Stimulated activated CD4-positive, alpha-beta T cell treated with anti-CD3 and anti-CD28 coated beads, Interleukin-1b, Interleukin-23, amount 100 ng/mL, for 24 hours (primary cell): ENCODE data around the gene SOCS4.
"Not testable (repeated sequence)": the region's sequence is repeated elsewhere in the genome, so short reads cannot be mapped to it uniquely, and the experiment has no call there.

ENCODE experiments used
- DNase-seq, 4 experiments: peaks; one replicate each; pipeline ENCODE4 v3.0.0-alpha.2; 2020; ENCODE audit warnings: low read depth in 4 of 4, low spot score in 1 of 4

SOCS4 gene

GRCh38 chr14:55051423-55052268 is 24.6 kb downstream of the SOCS4 start, which contains the start of gene MAPK1IP1L:
Gene MAPK1IP1L, plus strand, starts transcription at chr14:55051647. Its CDS starts 10,037 bp downstream, at chr14:55061684.
- peak; percentile 67 to 84 (median 82) for DNase-seq

DNA sequence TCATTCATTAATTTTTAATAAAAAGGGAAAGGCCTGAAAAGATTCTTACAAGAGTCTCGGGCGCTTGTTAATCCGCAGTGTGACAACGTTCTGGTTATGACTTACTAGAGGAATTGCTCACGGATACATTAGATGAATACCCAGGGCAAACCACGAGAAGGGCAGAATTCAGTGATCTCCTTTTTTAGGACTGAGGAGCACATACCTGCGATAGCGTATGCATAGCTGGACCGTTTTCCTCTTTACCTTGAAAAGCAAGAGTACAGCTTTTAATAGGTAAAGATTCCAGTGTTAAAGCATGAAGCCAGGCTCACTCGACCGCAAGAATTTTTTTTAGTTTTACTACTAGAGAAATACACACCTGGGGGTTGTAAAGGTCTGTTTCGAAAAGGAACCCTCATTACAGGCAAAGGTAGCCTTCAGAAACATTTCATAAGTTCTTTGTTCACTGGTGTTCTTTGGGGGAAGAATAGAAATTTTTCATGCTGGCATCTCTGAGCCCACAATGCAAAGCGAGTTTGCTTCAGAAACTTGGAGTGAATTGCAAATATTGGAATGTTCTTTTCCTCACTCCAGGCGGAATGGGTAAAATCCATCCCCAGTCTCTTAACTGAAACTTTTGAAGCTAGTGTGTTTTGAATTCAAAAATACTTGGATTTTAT is 25.4 kb downstream of the SOCS4 start:
- no peak for DNase-seq

DNA sequence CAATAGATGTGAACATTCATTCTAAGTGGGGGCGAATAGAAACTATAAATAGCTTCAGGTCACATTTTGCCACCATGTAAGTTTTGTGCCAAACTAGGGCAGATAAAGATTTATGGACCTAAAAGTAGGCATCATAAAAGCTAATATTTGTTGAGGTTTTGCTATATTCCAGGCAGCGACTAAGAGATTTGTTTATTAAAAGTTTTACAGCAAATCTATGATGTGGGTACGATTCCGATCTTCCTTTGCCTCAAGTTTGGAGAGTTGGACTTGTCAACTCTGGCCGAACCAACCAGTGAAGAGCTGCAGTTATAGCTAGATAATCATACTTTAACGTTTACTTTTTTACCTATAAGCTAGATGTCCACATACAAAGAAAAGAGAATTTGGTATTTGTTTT is 26.0 kb downstream of the SOCS4 start:
- no peak for DNase-seq

GRCh38 chr14:55053500-55053899 is 26.5 kb downstream of the SOCS4 start:
- no peak for DNase-seq

GRCh38 chr14:55054098-55054497 is 27.1 kb downstream of the SOCS4 start:
- DNase-seq: no peak

GRCh38 chr14:55057919-55058318 is 30.9 kb downstream of the SOCS4 start:
- no peak for DNase-seq

- no peak for DNase-seq
Observed at GRCh38 chr14:55059333-55059732, 32.3 kb downstream of the SOCS4 start.

DNA sequence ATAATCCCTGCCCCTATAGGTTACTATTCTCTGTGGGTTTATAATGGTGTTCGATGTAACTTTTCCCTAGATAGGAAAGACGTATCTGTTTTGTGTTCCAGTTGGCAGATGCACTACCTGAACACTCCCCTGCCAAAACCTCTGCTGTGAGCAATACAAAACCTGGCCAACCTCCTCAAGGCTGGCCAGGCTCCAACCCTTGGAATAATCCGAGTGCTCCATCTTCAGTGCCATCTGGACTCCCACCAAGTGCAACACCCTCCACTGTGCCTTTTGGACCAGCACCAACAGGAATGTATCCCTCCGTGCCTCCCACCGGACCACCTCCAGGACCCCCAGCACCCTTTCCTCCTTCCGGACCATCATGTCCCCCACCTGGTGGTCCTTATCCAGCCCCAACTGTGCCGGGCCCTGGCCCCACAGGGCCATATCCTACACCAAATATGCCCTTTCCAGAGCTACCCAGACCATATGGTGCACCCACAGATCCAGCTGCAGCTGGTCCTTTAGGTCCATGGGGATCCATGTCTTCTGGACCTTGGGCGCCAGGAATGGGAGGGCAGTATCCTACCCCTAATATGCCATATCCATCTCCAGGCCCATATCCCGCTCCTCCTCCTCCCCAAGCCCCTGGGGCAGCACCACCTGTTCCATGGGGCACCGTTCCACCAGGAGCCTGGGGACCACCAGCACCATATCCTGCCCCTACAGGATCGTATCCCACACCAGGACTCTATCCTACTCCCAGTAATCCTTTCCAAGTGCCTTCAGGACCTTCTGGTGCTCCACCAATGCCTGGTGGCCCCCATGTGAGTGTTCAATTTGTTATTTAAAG is 35.7 kb downstream of the SOCS4 start:
- no peak for DNase-seq

- not testable (repeated sequence) for DNase-seq
Observed at GRCh38 chr14:55064896-55065295, 37.9 kb downstream of the SOCS4 start.

DNA sequence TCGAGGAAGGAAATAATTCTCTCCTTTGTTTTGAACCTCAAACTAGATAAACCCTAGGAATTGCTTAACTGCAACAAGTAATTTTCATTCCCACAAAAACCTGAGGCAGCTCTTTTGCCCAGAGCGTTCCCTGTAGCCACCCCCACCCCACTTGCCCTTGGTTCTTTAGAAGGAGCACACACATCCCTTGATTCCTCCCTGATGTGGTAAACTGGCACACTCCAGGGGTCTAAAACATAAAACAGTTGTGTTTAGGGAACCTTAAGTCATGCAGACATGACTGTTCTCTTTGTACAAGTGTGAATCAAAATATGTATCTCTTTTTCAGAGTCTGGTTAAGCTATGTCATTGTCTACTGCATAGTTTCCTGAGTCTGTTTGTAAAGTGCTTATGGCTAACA is 38.4 kb downstream of the SOCS4 start:
- no peak for DNase-seq

GRCh38 chr14:55066223-55066622 is 39.2 kb downstream of the SOCS4 start:
- no peak for DNase-seq

GRCh38 chr14:55070981-55071411 is 44.0 kb downstream of the SOCS4 start:
- no peak for DNase-seq

DNA sequence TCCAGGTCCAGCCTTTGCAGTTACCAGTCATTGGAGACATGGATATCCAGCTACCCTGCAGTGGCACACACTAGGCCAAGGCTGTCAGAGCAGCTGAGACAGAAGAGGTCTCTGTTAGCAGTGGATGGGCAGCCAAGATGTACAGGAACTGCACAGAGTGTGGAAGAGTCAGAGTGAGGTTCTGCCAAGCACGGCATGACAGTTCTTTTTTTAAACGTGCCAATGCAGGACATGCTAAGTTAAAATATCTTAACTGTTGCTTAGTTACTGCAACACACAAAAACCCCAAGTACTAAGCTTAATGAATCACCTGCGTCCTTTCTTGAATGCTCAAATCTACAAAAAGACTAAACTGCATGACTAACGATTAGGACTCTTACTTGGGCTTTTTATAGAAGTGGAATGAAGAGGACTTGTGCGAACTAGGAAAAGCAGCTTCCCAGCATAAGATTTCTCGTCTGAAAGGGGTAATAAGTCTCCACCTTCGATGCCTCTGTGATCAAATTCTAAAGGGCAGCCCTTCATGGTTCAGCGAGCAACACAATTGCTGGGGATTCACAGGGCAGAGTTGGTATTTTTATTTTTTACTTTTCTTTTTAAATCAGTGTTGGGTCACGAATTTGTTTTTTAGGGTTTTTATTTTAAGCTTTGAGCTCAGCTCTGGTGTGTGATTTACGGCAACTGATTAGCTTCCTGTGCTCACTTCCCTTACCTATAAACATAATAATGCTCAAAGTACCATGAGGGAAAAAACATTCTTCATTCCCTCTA is 45.0 kb downstream of the SOCS4 start:
- no peak for DNase-seq

DNA sequence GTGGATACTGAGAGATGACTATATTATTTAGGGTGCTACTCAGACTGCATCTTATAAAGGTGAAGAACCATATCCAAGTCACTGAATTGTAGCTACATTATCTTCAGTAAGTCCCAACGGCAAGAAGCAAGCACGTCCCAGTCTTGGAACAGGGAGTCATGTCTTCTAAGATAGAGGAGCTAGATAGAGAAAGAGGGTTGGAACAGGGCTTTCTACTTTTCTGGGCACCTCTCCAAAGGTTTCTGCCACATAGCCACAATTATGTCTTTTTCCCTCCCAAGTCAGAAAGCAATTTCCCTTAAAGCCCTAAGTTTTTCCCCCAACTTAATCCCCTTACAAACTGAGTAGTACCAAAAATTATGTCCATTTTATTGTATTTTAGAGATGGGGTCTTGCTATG is 46.8 kb downstream of the SOCS4 start:
- DNase-seq: no peak

- no peak for DNase-seq
Observed at GRCh38 chr14:55074662-55075061, 47.6 kb downstream of the SOCS4 start.

DNA sequence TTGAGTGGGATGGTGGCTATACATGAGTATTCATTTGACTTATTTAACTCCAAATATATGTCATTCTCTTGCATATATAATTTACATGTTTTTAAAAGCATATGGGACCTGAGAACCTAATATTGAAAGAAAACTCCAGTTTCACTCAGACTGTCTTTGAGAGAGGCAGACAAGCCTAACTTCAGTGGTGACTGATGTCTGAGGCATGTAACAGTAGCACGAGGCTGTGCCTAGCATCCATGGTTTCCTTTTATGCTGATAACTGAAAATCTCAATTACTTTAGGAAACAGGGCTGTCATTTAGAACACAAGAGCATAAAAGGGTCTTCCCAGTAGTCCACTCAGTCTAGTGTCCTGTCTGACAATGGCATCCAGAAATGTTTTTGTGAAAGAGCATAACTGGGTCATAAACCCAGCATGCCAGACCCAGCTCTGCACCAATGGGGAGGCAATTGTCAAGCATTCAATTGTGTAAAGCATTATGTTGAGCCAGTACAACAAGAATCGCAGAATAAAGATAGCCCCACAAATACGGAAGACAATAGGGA is 48.7 kb downstream of the SOCS4 start:
- no peak for DNase-seq

- DNase-seq: no peak
Observed at GRCh38 chr14:55077170-55078151, 50.4 kb downstream of the SOCS4 start.

DNA sequence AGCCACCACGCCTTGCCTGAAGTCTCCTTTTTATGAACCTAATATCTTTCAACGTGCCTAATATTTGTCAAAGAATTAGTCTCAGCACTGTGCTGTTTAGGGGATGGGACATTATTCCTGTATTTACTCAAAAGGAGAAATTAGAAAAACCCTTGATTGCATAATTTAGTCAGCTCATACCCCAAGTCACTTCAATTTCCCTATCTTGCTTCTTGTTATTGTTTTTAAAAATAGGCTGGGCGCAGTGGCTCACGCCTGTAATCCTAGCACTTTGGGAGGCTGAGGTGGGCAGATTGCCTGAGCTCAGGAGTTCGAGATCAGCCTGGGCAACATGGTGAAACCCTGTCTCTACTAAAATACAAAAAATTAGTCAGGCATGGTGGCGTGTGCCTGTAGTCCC is 52.9 kb downstream of the SOCS4 start:
- DNase-seq: not testable (repeated sequence)

DNA sequence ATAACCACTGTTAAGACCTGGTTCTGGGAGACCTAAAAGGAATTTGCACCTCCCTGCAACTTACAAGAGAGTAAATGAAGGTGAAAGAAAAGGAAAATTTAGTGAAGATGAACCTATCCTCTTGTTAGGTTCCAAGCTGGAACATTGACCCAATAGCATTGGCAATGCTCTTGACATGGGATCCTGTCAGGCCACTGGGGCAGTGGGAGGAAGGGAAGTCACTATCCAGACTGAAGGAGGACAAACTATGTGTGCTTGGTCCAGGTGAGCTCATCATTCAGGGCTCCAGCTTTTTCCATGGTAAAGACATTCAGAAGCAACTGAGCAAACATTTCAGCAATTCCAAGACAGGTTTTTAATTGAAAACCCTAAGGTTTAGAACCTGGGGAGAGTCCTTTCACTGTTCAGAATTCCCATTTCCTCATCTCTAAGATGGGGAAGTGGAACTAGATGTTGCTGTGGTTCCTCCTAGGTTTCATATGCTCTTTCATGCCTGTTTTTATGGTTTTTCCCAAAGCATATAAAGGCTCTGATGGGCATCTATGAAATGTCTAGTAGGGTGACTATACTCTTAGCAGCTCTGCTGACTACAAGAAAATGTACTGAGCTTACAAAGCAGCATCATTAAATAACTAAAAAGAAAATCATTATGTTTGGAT is 57.5 kb downstream of the SOCS4 start:
- no peak for DNase-seq
